Stimulated activated CD8-positive, alpha-beta memory T cell treated with anti-CD3 and anti-CD28 coated beads, Interleukin-7, amount 100 ng/mL, for 48 hours (primary cell): ENCODE results near the gene CD300E.
"Not testable (repeated sequence)": the region's sequence is repeated elsewhere in the genome, so short reads cannot be mapped to it uniquely, and the experiment has no call there.

ENCODE experiments used
- DNase-seq, 2 donors: peaks; one replicate each; pipeline ENCODE4 v3.0.0-alpha.2; 2020; ENCODE audit warnings: low read depth in 1 of 2; ENCODE audit errors: extremely low read depth in 1 of 2

CD300E gene

DNA sequence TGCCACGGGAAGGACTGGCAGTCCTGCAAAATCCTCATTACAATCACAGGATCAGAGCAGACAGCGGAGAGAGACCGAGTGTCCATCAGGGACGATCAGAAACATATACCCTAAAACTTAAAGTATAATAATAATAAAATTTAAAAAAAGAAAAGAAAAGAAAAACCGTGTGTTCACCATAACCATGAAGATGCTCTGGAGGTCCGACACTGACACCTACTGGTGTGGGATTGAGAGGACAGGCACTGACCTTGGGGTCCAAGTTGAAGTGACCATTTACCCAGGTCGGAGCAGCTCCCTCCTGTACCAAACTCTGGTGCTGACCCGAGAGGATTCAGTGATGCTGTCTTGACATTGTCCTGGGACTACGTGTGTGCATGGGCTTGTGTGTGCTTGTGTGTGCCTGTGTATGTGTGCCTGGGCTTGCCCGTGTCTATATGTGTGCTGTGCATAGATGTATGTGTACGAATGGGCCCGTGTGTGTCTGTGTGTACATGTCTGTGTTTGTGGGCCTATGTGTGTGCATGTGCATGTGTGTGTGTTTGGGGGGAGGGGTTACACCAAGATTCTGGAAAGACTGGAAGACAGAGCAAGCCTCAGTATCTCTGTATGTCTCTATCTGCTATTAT, 21.5 kb downstream of the CD300E start:
- peak in 1 of 2 donors; percentile 11 for DNase-seq

DNA sequence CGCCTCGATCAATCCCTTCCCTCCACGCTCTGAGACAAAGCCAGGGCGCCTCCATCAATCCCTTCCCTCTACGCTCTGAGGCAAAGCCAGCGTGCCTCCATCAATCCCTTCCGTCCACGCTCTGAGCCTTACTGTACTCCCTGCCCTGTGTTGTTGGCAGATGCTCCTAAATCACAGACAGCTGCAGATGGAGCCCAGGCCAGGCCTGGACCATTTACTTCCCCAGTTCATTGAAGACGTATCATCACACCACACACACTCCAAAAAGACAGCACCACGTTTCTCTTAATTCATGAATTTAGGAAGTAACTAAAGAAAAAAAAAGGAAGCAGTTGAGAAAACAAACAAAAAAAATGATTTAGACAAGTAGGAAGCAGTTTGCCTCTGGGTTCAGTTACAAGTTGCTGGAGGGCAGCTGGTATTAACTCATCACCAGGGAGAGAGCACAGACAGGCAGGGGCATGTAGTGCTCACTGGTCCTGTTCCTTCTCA, 24.0 kb downstream of the CD300E start:
- no peak for DNase-seq

DNA sequence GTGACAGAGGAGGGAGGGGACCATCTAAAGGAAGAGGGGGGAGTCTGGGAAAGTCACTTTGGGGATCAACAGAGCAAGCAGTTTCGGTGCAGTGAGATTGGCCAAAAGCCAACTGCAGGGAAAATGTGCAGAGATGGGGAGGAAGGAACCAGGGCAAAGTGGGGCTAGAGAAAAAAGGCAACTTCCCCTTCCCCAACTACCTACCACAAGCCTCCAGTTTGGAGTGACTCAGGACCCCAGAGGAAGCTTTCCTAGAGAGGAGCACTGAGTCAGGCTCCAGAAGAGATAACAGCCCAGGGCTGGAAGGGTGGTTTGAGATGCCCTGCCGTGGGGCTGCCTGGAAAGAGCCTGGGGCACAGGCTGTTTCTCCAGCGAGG, 24.5 kb downstream of the CD300E start:
- no peak for DNase-seq

DNA sequence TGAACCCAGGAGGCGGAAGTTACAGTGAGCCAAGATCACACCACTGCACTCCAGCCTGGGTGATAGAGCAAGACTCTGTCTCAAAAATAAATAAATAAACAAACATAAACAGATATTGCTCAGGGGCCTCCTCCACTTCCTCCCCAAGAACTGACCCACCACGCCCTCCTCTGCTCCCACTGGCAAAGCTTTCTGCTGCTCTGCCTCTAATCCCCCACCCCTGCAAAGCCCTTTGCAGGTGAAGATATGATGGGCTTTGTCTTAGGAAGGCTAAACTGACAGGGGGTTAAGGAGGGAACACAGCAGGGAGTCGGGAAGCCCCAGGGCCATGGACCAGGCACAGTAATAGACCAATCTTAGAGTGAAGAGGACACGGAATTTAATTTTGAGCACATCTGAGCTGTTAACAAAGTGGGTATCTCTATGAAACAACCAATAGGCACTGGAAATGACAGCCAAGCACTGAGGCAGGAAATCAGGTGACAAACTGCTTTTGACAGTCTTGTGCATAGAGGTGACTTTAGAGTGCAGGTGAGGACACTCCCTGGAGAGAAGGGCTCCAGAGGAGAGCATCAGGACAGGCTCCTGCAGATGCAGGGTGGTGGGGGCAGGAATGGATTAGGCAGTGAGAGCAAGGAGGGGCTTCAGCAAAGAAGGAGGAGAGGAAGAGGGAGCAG, 25.1 kb downstream of the CD300E start:
- no peak for DNase-seq

DNA sequence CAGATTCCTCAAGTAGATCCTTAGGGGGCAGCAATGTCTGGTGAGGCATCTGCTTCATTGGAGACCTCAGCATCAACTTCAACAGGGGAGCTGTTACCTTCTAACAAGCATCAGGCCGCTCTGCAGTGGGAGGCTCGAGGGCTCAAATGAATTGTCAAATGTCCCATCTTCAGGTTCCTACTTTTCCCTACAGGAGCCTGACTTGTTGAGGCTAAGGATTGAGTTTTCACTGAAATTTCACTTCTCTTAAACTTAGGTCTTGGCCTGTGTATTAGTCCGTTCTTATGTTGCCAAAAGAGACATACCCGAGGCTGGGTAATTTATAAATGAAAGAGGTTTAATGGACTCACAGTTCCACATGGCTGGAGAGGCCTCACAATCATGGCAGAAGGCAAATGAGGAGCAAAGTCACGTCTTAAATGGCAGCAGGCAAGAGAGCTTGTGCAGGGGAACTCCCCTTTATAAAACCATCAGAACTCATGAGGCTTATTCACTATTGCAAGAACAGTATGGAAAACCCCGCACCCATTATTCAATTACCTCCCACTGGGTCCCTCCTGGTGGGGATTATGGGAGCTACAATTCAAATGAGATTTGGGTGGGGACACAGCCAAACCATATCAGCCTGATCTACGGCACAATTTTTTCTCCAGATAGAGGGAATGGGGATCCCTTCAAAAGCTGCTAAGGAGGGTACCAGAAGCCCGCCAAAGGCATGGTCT, 26.3 kb downstream of the CD300E start:
- DNase-seq, result no peak

DNA sequence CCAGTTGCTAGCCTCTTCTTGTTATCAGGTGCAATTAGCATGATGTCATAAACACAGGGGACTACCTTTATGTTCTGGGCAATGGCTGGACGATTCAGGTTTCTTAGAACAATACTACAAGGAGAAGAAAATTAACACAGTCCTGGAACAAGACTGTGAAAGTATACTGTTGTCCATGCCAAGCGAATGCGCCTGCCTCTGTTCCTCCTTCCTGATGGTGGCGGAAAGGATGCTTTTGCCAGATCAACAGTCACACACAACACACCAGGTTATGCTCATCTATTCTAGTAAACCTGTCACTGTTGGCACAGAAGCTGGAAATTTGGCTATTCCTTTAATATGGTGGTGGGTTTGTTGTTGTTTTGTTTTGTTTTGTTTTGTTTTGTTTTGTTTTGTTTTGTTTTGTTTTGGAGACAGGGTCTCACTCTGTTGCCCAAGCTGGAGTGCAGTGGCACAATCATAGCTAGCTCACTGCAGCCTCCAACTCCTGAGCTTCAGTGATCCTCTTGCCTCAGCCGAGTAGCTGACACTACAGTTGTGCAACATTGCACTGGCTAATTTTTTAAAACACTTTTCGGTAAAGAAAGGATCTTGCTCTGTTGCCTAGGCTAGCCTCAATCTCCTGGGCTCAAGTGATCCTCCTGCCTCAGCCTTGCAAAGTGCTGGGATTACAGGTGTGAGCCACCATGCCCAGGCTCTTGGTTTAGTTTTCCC, 28.3 kb downstream of the CD300E start:
- DNase-seq, result no peak

DNA sequence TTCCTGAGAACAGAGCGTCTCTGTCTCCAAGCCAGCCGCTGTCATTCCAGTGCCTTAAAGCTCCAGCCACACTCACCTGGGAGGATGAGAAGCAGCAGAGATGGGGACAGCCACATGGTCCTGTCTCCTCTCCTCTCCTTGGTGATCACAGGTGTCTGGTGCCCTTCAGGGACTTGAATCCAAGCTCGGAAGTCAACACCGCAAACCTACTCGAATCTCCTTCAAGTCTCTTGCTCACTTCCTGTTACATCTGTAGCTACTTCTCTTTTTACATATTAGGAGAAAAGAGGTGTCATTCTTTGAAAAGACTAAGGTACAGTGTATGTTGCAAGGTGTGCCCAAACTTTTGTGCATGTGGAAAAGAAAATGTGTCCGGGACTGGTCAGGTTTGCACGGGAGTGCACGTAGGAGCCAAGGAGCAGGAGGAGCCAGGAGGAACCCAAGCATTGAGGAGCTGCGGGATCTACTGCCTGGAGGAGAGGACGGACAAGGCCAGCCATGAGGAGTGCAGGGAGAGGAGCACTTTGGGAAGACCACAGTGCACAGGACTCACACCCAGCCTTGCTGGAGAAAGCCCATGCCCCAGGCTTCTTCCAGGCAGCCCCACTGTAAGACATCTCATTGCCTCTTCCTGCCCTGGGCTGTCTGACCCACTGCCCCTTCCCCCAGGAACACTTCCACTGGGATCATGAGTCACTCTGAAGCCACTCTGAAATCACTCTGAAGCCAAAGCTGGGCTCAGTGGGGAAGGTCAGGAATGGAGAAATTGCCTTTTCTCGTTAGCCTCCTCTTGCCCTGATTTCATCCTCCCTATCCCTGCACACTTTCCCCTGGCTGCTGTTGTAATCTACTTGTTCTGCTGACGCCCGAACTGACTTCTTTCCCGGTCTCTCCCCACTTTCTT, 31.2 kb downstream of the CD300E start, which contains the start of gene CD300LD:
TSS of gene CD300LD (minus strand) at position 197 of the 904 bp plus-strand sequence. CDS start at position 116, 81 bp downstream.
- DNase-seq, result no peak

DNA sequence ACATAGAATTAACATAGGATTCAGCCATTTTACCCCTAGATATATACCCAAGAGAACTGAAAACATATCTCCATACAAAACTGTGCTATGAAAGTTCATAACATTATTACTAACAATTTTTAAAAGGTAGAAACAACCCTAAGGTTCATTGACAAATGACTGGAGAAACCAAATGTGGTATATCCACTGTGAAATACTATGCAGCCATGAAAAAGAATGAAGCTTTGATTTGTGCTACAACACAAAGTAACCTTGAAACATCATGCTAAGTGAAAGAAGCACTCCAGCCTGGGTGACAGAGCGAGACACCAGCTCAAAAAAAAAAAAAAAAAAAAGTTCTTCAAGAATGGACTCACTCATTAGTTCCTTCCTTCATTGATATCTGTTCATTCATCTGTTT, 32.0 kb downstream of the CD300E start:
- no peak for DNase-seq

DNA sequence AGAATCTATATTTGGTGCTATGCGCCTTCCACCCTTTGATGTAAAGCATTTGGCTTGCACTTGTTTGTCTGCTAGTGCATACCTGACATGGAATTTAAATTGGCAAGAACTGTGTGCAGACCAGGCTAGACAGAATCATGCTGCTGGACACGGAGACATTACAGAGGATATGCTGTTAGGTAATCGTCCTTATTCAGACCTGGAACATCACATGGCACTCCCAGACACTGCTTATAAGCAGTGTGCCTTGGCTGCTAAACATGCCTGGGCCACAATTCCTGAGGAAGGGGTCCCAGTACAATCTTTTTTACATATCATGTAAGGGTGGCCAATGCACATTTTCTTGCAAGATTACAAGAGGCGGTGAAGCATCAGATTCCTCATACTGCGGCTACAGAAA, 37.8 kb downstream of the CD300E start:
- no peak for DNase-seq

DNA sequence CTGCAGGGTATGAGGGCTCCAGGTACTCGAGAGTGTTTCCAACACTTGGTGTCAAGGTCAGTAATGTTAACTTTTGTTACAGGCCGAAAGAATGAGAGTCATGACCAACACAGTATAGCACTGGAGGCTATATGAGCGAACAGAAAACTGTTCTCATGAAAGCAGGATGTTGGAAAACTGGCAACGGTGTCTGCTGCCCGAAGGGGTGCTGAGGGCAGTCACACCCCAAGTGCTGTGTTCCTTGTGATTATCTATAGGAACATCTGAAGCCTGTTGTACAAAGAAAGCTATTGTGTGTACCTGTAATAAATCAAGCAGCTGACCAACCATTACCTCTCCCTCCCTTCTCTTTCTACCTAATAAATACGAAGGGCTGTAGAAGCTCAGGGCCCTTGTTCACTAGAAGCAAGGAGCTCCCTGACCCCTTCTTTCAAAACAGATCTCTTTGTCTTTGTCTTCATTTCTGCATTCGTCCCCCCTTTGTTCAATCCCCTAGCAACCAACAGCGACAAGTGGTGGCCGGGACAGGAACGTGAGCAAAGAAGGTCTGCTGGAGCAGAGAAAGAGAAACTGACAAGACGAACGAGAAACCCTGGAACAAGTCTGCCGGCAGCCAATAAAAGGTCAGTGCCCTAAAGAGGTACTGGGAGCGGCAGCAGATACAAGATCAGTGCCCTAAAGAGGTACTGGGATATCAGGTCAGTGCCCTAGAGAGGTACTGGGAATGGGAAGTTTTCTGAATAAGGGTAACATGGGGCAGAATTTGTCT, 39.1 kb downstream of the CD300E start:
- no peak for DNase-seq

DNA sequence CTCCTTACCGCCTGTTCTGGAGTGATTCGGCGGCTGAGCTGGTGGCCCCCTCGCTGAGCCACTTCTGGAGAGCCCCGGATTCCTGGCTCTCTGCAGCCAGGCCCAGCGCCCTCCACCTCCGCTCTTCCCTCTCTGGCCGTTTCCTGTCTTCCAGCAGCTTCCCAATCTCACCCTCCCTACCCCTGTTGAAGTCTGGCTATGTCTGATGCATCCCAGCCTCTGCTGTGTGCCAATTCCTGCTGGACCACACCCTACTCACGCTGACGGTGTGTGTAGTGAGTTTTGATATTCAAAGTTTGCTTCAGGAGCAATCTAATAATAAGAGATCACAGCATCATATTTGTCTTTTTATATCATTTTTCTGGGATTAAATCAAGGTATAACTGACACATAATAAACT, 40.9 kb downstream of the CD300E start:
- DNase-seq, result no peak

DNA sequence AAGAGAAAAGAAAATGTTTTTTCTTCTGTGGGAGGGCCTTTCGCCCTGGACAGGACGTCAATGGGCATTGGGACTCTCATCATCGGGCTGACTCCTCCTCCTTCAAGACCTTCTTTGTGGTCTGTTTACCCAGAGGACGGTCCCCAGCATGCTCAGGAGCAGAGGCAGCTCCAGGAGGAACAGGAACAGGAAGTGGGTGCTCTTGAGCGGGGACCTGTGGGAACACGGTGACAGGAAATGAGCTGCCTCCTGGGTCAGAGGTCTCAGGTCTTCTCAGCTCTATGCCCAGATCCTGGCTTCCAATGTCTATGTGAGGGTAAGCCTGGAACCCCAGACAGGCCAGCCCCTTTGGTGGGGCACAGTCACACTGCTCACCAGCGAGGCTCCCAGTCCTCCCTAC, 43.6 kb downstream of the CD300E start:
- no peak for DNase-seq

DNA sequence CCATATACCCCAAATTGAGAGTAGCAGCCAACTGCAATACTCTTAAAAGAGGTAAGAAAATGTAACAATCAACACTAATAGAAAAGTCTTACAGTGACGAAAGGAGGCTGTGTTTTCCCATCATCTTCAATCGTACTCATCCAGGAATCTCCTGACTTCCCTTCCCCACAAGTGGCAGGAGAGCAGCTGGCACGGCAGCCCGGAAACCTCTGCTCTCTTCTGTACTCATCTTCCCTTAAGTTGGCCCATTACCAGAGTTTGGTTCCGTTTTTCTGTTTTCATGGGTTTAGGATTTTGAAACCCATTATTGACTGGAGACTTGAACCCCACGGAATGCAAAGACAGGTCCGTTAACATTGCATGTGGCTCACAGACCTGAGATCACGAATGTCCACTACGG, 44.6 kb downstream of the CD300E start:
- DNase-seq, result no peak

DNA sequence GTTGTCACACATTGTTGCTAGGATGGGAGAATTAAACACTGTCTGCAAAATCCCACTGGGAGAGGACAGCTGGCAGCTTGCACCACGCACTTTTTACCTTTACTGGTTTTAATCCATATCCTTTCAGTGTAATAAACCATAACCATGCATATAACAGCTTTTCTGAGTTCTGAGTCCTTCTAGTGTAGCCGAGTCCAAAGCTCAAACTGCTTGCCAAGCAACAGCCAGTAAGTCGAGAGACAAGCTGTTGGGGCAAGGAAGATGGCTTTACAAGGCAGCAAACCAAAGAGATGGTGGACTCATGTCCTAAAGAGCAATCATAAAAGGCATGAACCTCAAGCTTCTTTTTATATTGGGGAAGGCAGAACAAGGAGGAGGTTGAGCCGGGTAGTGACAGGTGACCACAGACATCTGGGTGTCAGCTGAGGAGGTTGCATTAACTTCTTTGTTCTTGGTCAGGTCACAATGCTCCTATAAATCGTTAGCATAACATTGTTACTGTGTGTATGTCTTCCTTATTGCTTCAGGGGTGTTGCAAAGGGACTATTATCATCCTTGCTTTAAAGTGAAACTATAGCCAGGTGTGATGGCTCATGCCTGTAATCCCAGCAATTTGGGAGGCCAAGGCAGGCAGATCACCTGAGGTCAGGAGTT, 48.9 kb downstream of the CD300E start:
- no peak for DNase-seq

DNA sequence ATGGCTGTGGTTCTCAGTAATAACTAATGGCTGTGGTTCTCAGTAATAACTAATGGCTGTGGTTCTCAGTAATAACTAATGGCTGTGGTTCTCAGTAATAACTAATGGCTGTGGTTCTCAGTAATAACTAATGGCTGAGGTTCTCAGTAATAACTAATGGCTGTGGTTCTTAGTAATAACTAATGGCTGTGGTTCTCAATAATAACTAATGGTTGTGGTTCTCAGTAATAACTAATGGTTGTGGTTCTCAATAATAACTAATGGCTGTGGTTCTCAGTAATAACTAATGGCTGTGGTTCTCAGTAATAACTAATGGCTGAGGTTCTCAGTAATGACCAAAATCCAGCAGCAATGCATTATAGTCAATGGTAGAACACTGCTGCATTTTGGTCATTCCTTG, 49.9 kb downstream of the CD300E start:
- not testable (repeated sequence) for DNase-seq

DNA sequence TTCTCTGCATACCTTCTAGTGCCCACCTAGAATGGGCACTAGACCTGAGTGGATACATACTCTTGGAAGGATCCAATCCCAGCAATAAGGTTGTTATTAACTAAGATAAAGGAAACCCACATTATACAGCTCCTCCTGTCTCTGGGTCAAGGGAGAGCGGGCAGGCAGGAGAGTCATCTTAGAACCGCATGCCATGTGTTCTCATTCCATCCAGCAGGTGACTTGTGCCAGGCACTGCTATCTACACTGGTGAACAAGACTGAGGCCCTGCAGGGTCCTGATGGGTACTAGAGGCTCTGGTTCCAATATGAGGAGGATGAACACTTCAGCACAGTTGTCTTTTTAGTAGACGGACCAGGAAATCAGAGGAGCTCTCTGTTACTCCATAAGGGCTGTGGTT, 50.4 kb downstream of the CD300E start:
- no peak for DNase-seq

DNA sequence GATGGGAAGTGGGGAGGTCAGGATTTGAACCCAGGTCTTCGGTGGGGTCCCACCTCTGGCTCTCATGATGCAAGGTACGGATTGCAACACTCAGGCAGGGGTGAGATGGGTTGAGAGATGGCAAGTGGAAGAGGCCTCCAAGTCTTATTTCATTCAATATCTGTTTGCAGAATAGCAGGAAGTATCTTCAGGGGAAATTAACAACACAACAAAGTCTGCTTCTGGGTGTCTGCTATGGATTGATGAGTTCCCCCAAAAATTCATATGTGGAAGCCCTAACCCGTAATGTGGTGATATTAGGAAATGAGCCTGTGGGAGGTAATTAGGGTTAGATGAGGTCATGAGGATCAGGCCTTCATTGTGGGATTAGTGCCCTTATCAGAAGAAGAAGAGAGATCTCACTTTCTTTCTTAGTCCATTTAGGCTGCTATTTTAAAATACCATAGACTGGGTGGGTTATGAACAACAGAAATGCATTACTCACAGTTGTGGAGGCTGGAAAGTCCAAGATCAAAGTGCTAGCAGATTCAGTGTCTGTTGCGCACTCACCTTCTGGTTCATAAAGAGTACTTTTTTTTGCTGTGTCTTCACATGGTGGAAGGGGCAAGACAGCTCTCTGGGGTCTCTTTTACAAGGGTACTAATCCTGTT, 51.8 kb downstream of the CD300E start:
- no peak for DNase-seq
